HK-2 (cell line): ENCODE measurements around the gene RUBCN.

Experiments used
- DNase-seq: peaks from one replicate; pipeline ENCODE4 v3.0.0-alpha.2; 2018; ENCODE audit not compliant: unreplicated experiment

RUBCN gene

GRCh38 chr3:197736491-197737318 is at the start of gene RUBCN:
TSS of gene RUBCN (minus strand) at chr3:197736904. CDS start at chr3:197736719, 185 bp downstream.
- peak; percentile 98 for DNase-seq

- DNase-seq = no peak
Observed at GRCh38 chr3:197784019-197784585, 47.4 kb upstream of the RUBCN start.

GRCh38 chr3:197782230-197782629 is 45.5 kb upstream of the RUBCN start:
- DNase-seq = no peak

GRCh38 chr3:197775317-197775716 is 38.6 kb upstream of the RUBCN start:
- DNase-seq = no peak

- no peak for DNase-seq
Observed at GRCh38 chr3:197761784-197762183, 25.1 kb upstream of the RUBCN start.

GRCh38 chr3:197758512-197758911 is 21.8 kb upstream of the RUBCN start:
- DNase-seq = no peak

- no peak for DNase-seq
Observed at GRCh38 chr3:197756704-197757103, 20.0 kb upstream of the RUBCN start.

- DNase-seq = no peak
Observed at GRCh38 chr3:197753263-197753662, 16.6 kb upstream of the RUBCN start.

GRCh38 chr3:197752107-197752506 is 15.4 kb upstream of the RUBCN start:
- DNase-seq = no peak

GRCh38 chr3:197750858-197751737 is 14.4 kb upstream of the RUBCN start:
- DNase-seq = peak; percentile 49

- DNase-seq = peak; percentile 71
Observed at GRCh38 chr3:197750396-197750831, 13.7 kb upstream of the RUBCN start.

GRCh38 chr3:197749601-197750395 is 13.1 kb upstream of the RUBCN start, which contains the start of gene FYTTD1:
TSS of gene FYTTD1 (plus strand) at chr3:197749883. CDS start at chr3:197749972, 89 bp downstream.
- DNase-seq = peak; percentile 88

- DNase-seq = no peak
Observed at GRCh38 chr3:197749315-197749600, 12.6 kb upstream of the RUBCN start.

GRCh38 chr3:197748597-197749314 is 12.1 kb upstream of the RUBCN start:
- DNase-seq = no peak

GRCh38 chr3:197746801-197747237 is 10.1 kb upstream of the RUBCN start:
- no peak for DNase-seq

GRCh38 chr3:197746209-197746608 is 9.5 kb upstream of the RUBCN start:
- no peak for DNase-seq

GRCh38 chr3:197742787-197743186 is 6.1 kb upstream of the RUBCN start:
- no peak for DNase-seq

- DNase-seq = no peak
Observed at GRCh38 chr3:197737749-197738462, 1.2 kb upstream of the RUBCN start.

- no peak for DNase-seq
Observed at GRCh38 chr3:197737319-197737649, 580 bp upstream of the RUBCN start.

- DNase-seq = no peak
Observed at GRCh38 chr3:197736010-197736490, 654 bp downstream of the RUBCN start.
